Muscle of leg (tissue), 11 donors: Measurements from ENCODE around the gene BPIFB6. TPM values are rescaled to one million over a fixed set of nuclear protein-coding genes. Genes with fewer than 3 reads are reported as not detected.

Experiments used
- DNase-seq: peaks from one replicate; pipeline ENCODE4 v3.0.0; 2013
- H3K27ac ChIP-seq: one replicate; pipeline ENCODE4 v1.5.1; 2013; ENCODE audit warnings: mild to moderate bottlenecking, low read length, control low read depth
- H3K27me3 ChIP-seq: one replicate; pipeline ENCODE4 v1.6.1; 2013; ENCODE audit warnings: low read length; ENCODE audit not compliant: control insufficient read depth, insufficient read depth
- H3K36me3 ChIP-seq: one replicate; pipeline ENCODE4 v1.6.1; 2013; ENCODE audit warnings: low read length; ENCODE audit not compliant: control insufficient read depth, insufficient read depth
- H3K4me1 ChIP-seq: one replicate; pipeline ENCODE4 v1.6.1; 2013; ENCODE audit warnings: low read length; ENCODE audit not compliant: control insufficient read depth, insufficient read depth
- H3K4me3 ChIP-seq: one replicate; pipeline ENCODE4 v1.5.1; 2013; ENCODE audit warnings: low read length, control low read depth
- H3K9me3 ChIP-seq: replicated peaks from 2 replicates; pipeline ENCODE4 v1.6.1; 2013; ENCODE audit warnings: low read depth, low read length; ENCODE audit not compliant: control insufficient read depth
- WGBS: methylation state at CpG from one replicate; pipeline ENCODE4 v1.1.5; 2013; ENCODE audit warnings: missing lambda C conversion rate; ENCODE audit not compliant: insufficient coverage; 5-methylcytosine and 5-hydroxymethylcytosine counted together
- polyA plus RNA-seq, 8 donors: library from polyadenylated mRNA; unstranded; fragments of 120-200 nt; gene quantifications; one replicate each; pipeline versions ENCODE4 v1.2.1 to v1.2.3, GENCODE V29; 2013; ENCODE audit warnings: inconsistent platforms in 1 of 8, low replicate concordance in 1 of 8; ENCODE audit not compliant: insufficient read length in 8 of 8, insufficient read depth in 1 of 8
- total RNA-seq: library from RNA; stranded (reverse); fragments of 120-200 nt; gene quantifications from one replicate; pipeline ENCODE4 v1.2.4, GENCODE V29; 2013

Gene BPIFB6
- total and polyA plus RNA-seq, 9 donors = not detected

GRCh38 chr20:33025318-33025876 is 6.1 kb upstream of the BPIFB6 start:
- peaks cover 9% of the 10 kb centered on the region for H3K27me3 ChIP-seq
- WGBS = 79% methylated on average over 4 of the region's 9 CpGs
- H3K36me3 ChIP-seq = no peaks in the 10 kb centered on the region
- no peak overlapping the region for H3K4me3 ChIP-seq
- no peaks in the 10 kb centered on the region for H3K4me1 ChIP-seq
- H3K27ac ChIP-seq = no peak overlapping the region
- DNase-seq = no peak
- no peaks in the 10 kb centered on the region for H3K9me3 ChIP-seq

GRCh38 chr20:33026072-33026778 is 5.2 kb upstream of the BPIFB6 start:
- no peak for DNase-seq
- H3K4me3 ChIP-seq = no peak overlapping the region
- H3K27me3 ChIP-seq = peaks cover 9% of the 10 kb centered on the region
- H3K27ac ChIP-seq = no peak overlapping the region
- H3K4me1 ChIP-seq = no peaks in the 10 kb centered on the region
- H3K36me3 ChIP-seq = no peaks in the 10 kb centered on the region
- no peaks in the 10 kb centered on the region for H3K9me3 ChIP-seq
- WGBS = 55% methylated on average over 5 of the region's 5 CpGs

- H3K4me1 ChIP-seq = no peaks in the 10 kb centered on the region
- no peak for DNase-seq
- 64% methylated on average over 6 of the region's 10 CpGs for WGBS
Measured at GRCh38 chr20:33026779-33027759, 4.4 kb upstream of the BPIFB6 start.

GRCh38 chr20:33027769-33028751 is 3.4 kb upstream of the BPIFB6 start:
- no peak for DNase-seq
- no peak overlapping the region for H3K4me3 ChIP-seq
- H3K36me3 ChIP-seq = no peaks in the 10 kb centered on the region
- 48% methylated on average over 7 of the region's 12 CpGs for WGBS
- no peaks in the 10 kb centered on the region for H3K4me1 ChIP-seq
- peaks cover 11% of the 10 kb centered on the region for H3K27me3 ChIP-seq
- no peaks in the 10 kb centered on the region for H3K9me3 ChIP-seq
- no peak overlapping the region for H3K27ac ChIP-seq

More at GRCh38 chr20:33026779-33027759, 4.4 kb upstream of the BPIFB6 start:
- Histone ChIP-seq H3K27me3 (peaks cover 9% of the 10 kb centered on the region), H3K9me3 (no peaks in the 10 kb centered on the region), H3K4me3 (no peak overlapping the region), H3K27ac (no peak overlapping the region), H3K36me3 (no peaks in the 10 kb centered on the region)

GRCh38 chr20:33028875-33029274 is 2.6 kb upstream of the BPIFB6 start:
- 79% methylated on average over 6 of the region's 7 CpGs for WGBS
- no peaks in the 10 kb centered on the region for H3K36me3 ChIP-seq
- H3K4me1 ChIP-seq = no peaks in the 10 kb centered on the region
- DNase-seq = no peak
- H3K9me3 ChIP-seq = no peaks in the 10 kb centered on the region
- peaks cover 11% of the 10 kb centered on the region for H3K27me3 ChIP-seq
- H3K4me3 ChIP-seq = no peak overlapping the region
- H3K27ac ChIP-seq = no peak overlapping the region

- Histone ChIP-seq H3K36me3 (no peaks in the 10 kb centered on the region), H3K9me3 (no peaks in the 10 kb centered on the region), H3K27me3 (peaks cover 11% of the 10 kb centered on the region), H3K27ac (no peak overlapping the region), H3K4me1 (no peaks in the 10 kb centered on the region), H3K4me3 (no peak overlapping the region)
- WGBS = 74% methylated on average over 5 of the region's 9 CpGs
- no peak for DNase-seq
Measured at GRCh38 chr20:33030076-33030475, 1.4 kb upstream of the BPIFB6 start.

GRCh38 chr20:33030569-33030968 is 879 bp upstream of the BPIFB6 start:
- Histone ChIP-seq H3K4me1 (no peaks in the 10 kb centered on the region), H3K27ac (no peak overlapping the region), H3K9me3 (no peaks in the 10 kb centered on the region), H3K36me3 (no peaks in the 10 kb centered on the region), H3K27me3 (peaks cover 11% of the 10 kb centered on the region), H3K4me3 (no peak overlapping the region)
- DNase-seq = no peak
- WGBS = 91% methylated on average over 4 of the region's 6 CpGs

GRCh38 chr20:33032555-33032954 is 1.1 kb downstream of the BPIFB6 start:
- no peaks in the 10 kb centered on the region for H3K9me3 ChIP-seq
- H3K4me1 ChIP-seq = no peaks in the 10 kb centered on the region
- DNase-seq = no peak
- peaks cover 14% of the 10 kb centered on the region for H3K27me3 ChIP-seq
- no peaks in the 10 kb centered on the region for H3K36me3 ChIP-seq
- H3K4me3 ChIP-seq = no peak overlapping the region
- no peak overlapping the region for H3K27ac ChIP-seq
- WGBS = 76% methylated on average over 4 of the region's 6 CpGs

GRCh38 chr20:33033381-33033780 is 1.9 kb downstream of the BPIFB6 start:
- 70% methylated on average over 5 of the region's 5 CpGs for WGBS
- Histone ChIP-seq H3K9me3 (no peaks in the 10 kb centered on the region), H3K27me3 (peaks cover 14% of the 10 kb centered on the region), H3K4me1 (no peaks in the 10 kb centered on the region), H3K4me3 (no peak overlapping the region), H3K27ac (no peak overlapping the region), H3K36me3 (no peaks in the 10 kb centered on the region)
- no peak for DNase-seq
